ENCODE results near the gene FGD3. TPM values are rescaled to one million over a fixed set of nuclear protein-coding genes. Genes with fewer than 3 reads are reported as not detected.

FGD3 gene
- total RNA-seq, 2 donors from 2014 or later, result 9.9 to 13.7 TPM

DNA sequence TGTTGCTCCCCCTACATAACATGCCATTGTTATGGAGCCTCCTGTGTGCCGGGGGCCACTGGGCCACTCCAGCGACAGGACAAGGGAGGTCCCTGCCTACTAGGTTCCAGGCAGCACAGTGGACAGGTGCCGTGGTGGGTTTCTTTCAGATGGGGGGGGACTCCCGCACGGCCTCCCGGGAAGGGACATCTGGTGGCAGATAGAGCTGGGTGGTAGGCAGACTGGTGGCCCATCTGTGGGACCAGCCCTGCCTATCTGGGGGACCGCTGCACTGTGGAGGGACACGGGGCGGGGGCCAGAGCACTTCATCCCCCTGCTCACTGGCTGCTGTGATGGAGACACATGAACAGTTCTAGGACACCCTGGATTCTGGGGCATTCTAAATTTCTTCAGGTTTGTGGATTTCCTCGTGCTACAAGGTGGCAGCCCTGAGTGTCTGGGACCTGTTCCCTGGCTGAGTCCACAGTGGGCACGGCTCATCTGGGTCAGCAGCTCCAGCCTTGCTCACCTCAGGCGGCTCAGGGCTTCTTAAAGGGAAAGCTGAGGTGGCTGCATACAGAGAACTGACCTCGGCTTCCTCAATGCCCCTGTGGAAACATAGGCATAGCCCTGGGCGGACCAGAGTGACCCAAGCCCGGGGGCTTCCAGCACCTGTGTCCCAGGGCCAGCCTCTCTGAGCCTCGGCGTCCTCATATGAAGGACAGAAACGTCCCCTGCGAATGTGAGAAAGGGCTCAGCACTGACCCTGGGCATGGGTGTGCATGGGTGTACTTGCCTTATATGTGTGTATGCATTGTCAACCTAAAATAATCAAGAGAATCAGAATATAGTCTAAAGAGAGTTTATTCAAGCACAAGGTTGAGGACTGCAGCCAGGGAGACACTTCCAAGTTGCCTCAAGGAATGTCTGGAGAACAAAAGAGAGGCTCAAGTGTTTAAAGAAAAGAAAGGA, 22.5 kb downstream of the FGD3 start:
- DNase-seq (ENCODE audit: low spot score) (no peak), ATAC-seq (ENCODE audit: insufficient number of reproducible peaks, low FRiP score, low read depth) (no peak)
- Histone ChIP-seq H3K4me3 (no peak overlapping the region), H3K9me3 (no peaks in the 10 kb centered on the region), H3K36me3 (no peaks in the 10 kb centered on the region), H3K27me3 (replicated peaks; ENCODE audit: insufficient read depth) (no peaks in the 10 kb centered on the region), H3K27ac (no peak overlapping the region), H3K4me1 (ENCODE audit: control insufficient read depth in 1 of 2, low read depth in 2 of 2) (no peaks in the 10 kb centered on the region)
- TF ChIP-seq, protein P1, sequence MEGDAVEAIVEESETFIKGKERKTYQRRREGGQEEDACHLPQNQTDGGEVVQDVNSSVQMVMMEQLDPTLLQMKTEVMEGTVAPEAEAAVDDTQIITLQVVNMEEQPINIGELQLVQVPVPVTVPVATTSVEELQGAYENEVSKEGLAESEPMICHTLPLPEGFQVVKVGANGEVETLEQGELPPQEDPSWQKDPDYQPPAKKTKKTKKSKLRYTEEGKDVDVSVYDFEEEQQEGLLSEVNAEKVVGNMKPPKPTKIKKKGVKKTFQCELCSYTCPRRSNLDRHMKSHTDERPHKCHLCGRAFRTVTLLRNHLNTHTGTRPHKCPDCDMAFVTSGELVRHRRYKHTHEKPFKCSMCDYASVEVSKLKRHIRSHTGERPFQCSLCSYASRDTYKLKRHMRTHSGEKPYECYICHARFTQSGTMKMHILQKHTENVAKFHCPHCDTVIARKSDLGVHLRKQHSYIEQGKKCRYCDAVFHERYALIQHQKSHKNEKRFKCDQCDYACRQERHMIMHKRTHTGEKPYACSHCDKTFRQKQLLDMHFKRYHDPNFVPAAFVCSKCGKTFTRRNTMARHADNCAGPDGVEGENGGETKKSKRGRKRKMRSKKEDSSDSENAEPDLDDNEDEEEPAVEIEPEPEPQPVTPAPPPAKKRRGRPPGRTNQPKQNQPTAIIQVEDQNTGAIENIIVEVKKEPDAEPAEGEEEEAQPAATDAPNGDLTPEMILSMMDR (IDR thresholded peaks at IDR 0.05), result no peak

DNA sequence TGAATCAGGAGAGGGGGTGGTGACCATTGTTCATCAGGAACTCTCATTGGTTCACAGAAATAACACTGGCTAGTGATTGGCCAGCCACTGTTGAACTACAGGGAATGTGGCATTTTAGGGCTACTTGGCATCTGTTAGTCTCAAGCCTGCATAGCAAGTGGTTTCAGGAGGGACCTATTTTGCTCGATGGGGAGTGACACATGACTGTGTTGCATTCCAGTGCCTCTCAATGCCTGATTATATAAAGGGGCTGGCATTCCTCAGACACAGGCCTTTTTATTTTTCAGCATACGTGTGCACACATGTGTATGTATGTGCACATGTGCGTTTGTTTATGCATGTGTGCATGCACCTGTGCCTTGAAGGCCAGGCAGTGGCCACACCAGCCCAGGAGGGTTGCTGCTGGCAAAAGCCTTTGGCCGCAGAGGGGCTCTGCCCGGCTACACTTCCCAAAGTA, 23.2 kb downstream of the FGD3 start:
- no peak overlapping the region for H3K4me3 ChIP-seq
- H3K4me1 ChIP-seq (ENCODE audit: control insufficient read depth in 1 of 2, low read depth in 2 of 2), result no peaks in the 10 kb centered on the region
- DNase-seq (ENCODE audit: low spot score) (no peak), ATAC-seq (ENCODE audit: insufficient number of reproducible peaks, low FRiP score, low read depth) (no peak)
- no peaks in the 10 kb centered on the region for H3K27me3 ChIP-seq (replicated peaks; ENCODE audit: insufficient read depth)
- H3K9me3 ChIP-seq, result no peaks in the 10 kb centered on the region
- TF ChIP-seq, protein P1 (IDR thresholded peaks at IDR 0.05), result no peak
- H3K27ac ChIP-seq, result no peak overlapping the region
- H3K36me3 ChIP-seq, result no peaks in the 10 kb centered on the region

DNA sequence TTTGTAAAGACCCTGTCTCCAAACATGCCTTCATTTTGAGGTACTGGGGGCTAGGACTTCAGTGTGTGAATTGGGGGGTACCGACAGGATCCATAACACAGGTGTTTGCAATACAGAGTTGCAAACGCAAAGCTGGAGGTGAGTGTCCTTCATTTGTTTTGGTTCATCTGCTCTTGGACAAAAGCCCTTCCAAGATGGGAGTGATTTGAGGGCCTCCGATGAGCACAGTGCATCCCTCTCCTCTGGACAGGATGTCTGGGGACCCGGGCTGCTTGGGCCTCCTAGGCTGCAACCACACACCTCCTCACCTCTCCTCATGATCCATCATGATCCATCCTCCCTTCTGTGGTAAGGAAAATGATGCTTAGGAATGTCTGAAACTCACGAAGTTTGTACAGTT, 23.8 kb downstream of the FGD3 start:
- ATAC-seq (ENCODE audit: insufficient number of reproducible peaks, low FRiP score, low read depth) (no peak), DNase-seq (ENCODE audit: low spot score) (no peak)
- no peaks in the 10 kb centered on the region for H3K9me3 ChIP-seq
- no peak overlapping the region for H3K4me3 ChIP-seq
- H3K36me3 ChIP-seq, result no peaks in the 10 kb centered on the region
- H3K4me1 ChIP-seq (ENCODE audit: control insufficient read depth in 1 of 2, low read depth in 2 of 2), result no peaks in the 10 kb centered on the region
- no peaks in the 10 kb centered on the region for H3K27me3 ChIP-seq (replicated peaks; ENCODE audit: insufficient read depth)
- TF ChIP-seq, protein P1 (IDR thresholded peaks at IDR 0.05), result no peak
- H3K27ac ChIP-seq, result no peak overlapping the region

DNA sequence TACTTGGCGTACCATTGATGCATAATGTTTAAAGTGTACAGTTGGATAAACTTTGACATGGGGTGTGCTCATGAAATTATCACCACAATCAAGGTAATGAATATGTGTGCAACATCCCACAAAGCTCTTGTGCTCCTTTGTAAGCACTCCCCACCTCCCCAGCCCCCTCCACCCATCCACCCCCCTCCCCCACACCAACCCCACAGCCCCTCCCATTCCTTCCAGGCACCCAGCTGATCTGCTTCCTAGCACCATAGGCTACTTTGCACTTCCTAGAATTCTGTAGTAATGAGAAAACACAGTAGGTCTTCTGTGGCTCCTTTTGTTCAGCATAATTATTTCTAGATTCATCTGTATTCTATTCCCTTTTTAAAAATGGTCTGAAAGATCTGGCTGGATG, 24.5 kb downstream of the FGD3 start:
- Histone ChIP-seq H3K4me1 (ENCODE audit: control insufficient read depth in 1 of 2, low read depth in 2 of 2) (no peaks in the 10 kb centered on the region), H3K27me3 (replicated peaks; ENCODE audit: insufficient read depth) (no peaks in the 10 kb centered on the region), H3K4me3 (no peak overlapping the region), H3K27ac (no peak overlapping the region), H3K36me3 (no peaks in the 10 kb centered on the region), H3K9me3 (no peaks in the 10 kb centered on the region)
- DNase-seq (ENCODE audit: low spot score) (no peak), ATAC-seq (ENCODE audit: insufficient number of reproducible peaks, low FRiP score, low read depth) (no peak)
- TF ChIP-seq, protein P1 (IDR thresholded peaks at IDR 0.05), result no peak

DNA sequence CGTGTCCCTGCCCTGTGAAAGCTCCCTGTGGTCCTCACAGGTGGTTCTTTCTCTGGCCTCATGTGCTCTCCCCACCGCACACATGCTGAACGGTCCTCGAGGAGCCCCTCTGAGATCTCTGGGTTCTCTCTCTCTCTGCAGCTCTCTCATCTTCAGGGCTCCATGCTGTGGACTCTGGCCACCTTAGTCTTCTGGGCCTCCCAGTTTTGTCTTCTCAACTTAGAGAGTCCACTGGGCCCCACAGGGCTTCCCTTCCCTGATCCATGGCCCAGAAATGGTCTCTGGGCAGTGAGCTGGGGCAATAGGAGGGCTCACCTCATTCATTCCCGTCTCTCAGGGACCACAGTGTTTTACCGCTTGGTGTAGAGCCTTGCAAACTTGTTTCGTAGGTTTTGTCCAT, 26.4 kb downstream of the FGD3 start:
- Histone ChIP-seq H3K36me3 (no peaks in the 10 kb centered on the region), H3K27me3 (replicated peaks; ENCODE audit: insufficient read depth) (no peaks in the 10 kb centered on the region), H3K9me3 (no peaks in the 10 kb centered on the region), H3K4me1 (ENCODE audit: control insufficient read depth in 1 of 2, low read depth in 2 of 2) (no peaks in the 10 kb centered on the region), H3K4me3 (no peak overlapping the region), H3K27ac (no peak overlapping the region)
- TF ChIP-seq, protein P1 (IDR thresholded peaks at IDR 0.05), result no peak
- DNase-seq (ENCODE audit: low spot score), result no peak
- no peak for ATAC-seq (ENCODE audit: insufficient number of reproducible peaks, low FRiP score, low read depth)

All from thoracic aorta (tissue), 2 donors.